Prostate gland (tissue), 2 donors: ENCODE measurements around the gene KRT86.

Experiments used
- CTCF ChIP-seq, 4 experiments: fragments of 200-600 bp in 2 of 4; fragments of 450-650 bp in 2 of 4; sonication (generic) in 2 of 4; IDR thresholded peaks; 1 replicate in 3 of 4; 2 replicates in 1 of 4; pipeline ENCODE4 v1.5.1; 2016 to 2019; ENCODE audit warnings: antibody characterized with exemption in 4 of 4, mild to moderate bottlenecking in 2 of 4, moderate library complexity in 2 of 4
- POLR2A ChIP-seq: fragments of 450-650 bp; IDR thresholded peaks from one replicate; pipeline ENCODE4 v1.6.1; 2016; ENCODE audit warnings: antibody characterized with exemption, mild to moderate bottlenecking
- POLR2AphosphoS5 ChIP-seq: sonication (generic); formaldehyde crosslinking; IDR thresholded peaks from one replicate; pipeline ENCODE4 v1.6.1; 2017; ENCODE audit warnings: antibody characterized with exemption

GRCh38 chr12:52260361-52261207 is 13.9 kb upstream of the KRT86 start:
- TF ChIP-seq CTCF (IDR thresholded peaks at IDR 0.05) (no peak), POLR2AphosphoS5 (no peak), POLR2A (no peak)
